ENCODE results near the gene APBB3.
"Not testable (repeated sequence)": the region's sequence is repeated elsewhere in the genome, so short reads cannot be mapped to it uniquely, and the experiment has no call there.

The APBB3 gene

GRCh38 chr5:140564196-140565023, at the start of gene APBB3, which contains the start of gene SLC35A4:
Gene APBB3 (minus strand): TSS chr5:140564598. CDS start chr5:140564245, 353 bp downstream.
Gene SLC35A4 (plus strand): TSS chr5:140564828. CDS start chr5:140567170, 2,342 bp downstream.
- peak; percentile 9 for FAIRE-seq

GRCh38 chr5:140611020-140611521, 46.7 kb upstream of the APBB3 start:
- FAIRE-seq: no peak

- FAIRE-seq: no peak
Measured at GRCh38 chr5:140609126-140609525, 44.7 kb upstream of the APBB3 start.

- FAIRE-seq: no peak
Measured at GRCh38 chr5:140608722-140609121, 44.3 kb upstream of the APBB3 start.

GRCh38 chr5:140607031-140607430, 42.6 kb upstream of the APBB3 start:
- FAIRE-seq: no peak

- no peak for FAIRE-seq
Measured at GRCh38 chr5:140605879-140606278, 41.5 kb upstream of the APBB3 start.

GRCh38 chr5:140603734-140604133, 39.3 kb upstream of the APBB3 start:
- no peak for FAIRE-seq

GRCh38 chr5:140603446-140603698, 39.0 kb upstream of the APBB3 start:
- FAIRE-seq: not testable (repeated sequence)

GRCh38 chr5:140602147-140602546, 37.7 kb upstream of the APBB3 start:
- FAIRE-seq: no peak

- FAIRE-seq: no peak
Measured at GRCh38 chr5:140600096-140600495, 35.7 kb upstream of the APBB3 start.

GRCh38 chr5:140598836-140599235, 34.4 kb upstream of the APBB3 start:
- FAIRE-seq: no peak

- FAIRE-seq: no peak
Measured at GRCh38 chr5:140596321-140596741, 31.9 kb upstream of the APBB3 start.

- no peak for FAIRE-seq
Measured at GRCh38 chr5:140595538-140596300, 31.3 kb upstream of the APBB3 start.

- FAIRE-seq: no peak
Measured at GRCh38 chr5:140594169-140594568, 29.8 kb upstream of the APBB3 start.

GRCh38 chr5:140593070-140593469, 28.7 kb upstream of the APBB3 start:
- FAIRE-seq: not testable (repeated sequence)

- no peak for FAIRE-seq
Measured at GRCh38 chr5:140591747-140592372, 27.5 kb upstream of the APBB3 start.

- no peak for FAIRE-seq
Measured at GRCh38 chr5:140590861-140591260, 26.5 kb upstream of the APBB3 start.

GRCh38 chr5:140588311-140589070, 24.1 kb upstream of the APBB3 start:
- FAIRE-seq: no peak

GRCh38 chr5:140587495-140587894, 23.1 kb upstream of the APBB3 start:
- no peak for FAIRE-seq

GRCh38 chr5:140579188-140579747, 14.9 kb upstream of the APBB3 start:
- FAIRE-seq: not testable (repeated sequence)

- no peak for FAIRE-seq
Measured at GRCh38 chr5:140576776-140577201, 12.4 kb upstream of the APBB3 start.

GRCh38 chr5:140575309-140575708, 10.9 kb upstream of the APBB3 start:
- FAIRE-seq: no peak

Data from islet of Langerhans (tissue), 1 donor.